C4-2B (cell line): Measurements from ENCODE around the gene DIS3L2.

Experiments used
- CTCF ChIP-seq: fragments of 450-650 bp; conservative IDR thresholded peaks from 2 replicates; pipeline ENCODE4 v1.5.1; 2017; ENCODE audit warnings: mild to moderate bottlenecking
- ZFX ChIP-seq: fragments of 450-650 bp; IDR thresholded peaks from 2 replicates; pipeline ENCODE4 v1.6.1; 2017

- TF ChIP-seq CTCF: peak; percentile 76
- TF ChIP-seq ZFX: no peak
Observed at GRCh38 chr2:232142049-232142448, 180.5 kb downstream of the DIS3L2 start.
